ENCODE results near the gene ETNK1.
A peak's percentile ranks its signal among the peaks of the same experiment; 100 is the strongest.

ETNK1 gene

DNA sequence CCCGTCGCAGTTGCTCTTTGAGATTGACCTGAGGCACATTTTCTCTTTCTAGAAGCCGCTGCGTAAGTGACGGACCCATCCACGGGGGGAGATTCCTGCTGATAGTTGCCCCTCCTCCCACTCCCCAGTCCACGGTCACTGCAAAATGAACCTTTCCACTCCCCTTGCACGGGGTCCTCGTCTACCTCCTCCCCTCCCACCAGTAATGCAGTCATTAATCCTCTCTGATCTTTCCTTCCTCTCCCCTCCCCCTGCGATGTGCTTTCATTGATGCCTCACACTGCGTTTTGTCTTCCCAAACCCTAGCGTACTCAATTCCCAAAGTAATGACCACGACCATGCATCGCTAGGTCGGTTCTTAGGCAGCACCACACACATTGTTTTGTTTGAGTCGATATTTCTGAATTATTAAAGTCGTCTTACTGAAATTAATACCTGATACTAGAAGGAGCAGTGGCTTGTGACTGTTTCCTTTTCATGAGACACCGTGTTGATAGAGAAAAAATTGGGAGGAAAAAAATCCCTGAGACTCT lies 857 bp downstream of the ETNK1 start:
- Histone ChIP-seq H3K9me3 (ENCODE audit: severe bottlenecking) (no peaks in the 10 kb centered on the region), H3K4me3 (ENCODE audit: low read depth, low read length) (peak overlapping the region; percentile 68), H3K27me3 (ENCODE audit: insufficient read depth, low read depth, severe bottlenecking) (no peaks in the 10 kb centered on the region), H3K27ac (peak overlapping the region; percentile 97), H3K36me3 (peaks cover 5% of the 10 kb centered on the region)
- TF ChIP-seq CTCF (IDR thresholded peaks at IDR 0.05; ENCODE audit: low read depth, low read length): no peak
- peak; percentile 63 for DNase-seq

- DNase-seq: no peak
- TF ChIP-seq CTCF (IDR thresholded peaks at IDR 0.05; ENCODE audit: low read depth, low read length): no peak
- no peaks in the 10 kb centered on the region for H3K27me3 ChIP-seq (ENCODE audit: insufficient read depth, low read depth, severe bottlenecking)
- no peaks in the 10 kb centered on the region for H3K9me3 ChIP-seq (ENCODE audit: severe bottlenecking)
- H3K4me3 ChIP-seq (ENCODE audit: low read depth, low read length): peak overlapping the region; percentile 68
- peak overlapping the region; percentile 97 for H3K27ac ChIP-seq
- H3K36me3 ChIP-seq: peaks cover 9% of the 10 kb centered on the region
Measured at GRCh38 chr12:22626406-22626805, 1.4 kb downstream of the ETNK1 start.

DNA sequence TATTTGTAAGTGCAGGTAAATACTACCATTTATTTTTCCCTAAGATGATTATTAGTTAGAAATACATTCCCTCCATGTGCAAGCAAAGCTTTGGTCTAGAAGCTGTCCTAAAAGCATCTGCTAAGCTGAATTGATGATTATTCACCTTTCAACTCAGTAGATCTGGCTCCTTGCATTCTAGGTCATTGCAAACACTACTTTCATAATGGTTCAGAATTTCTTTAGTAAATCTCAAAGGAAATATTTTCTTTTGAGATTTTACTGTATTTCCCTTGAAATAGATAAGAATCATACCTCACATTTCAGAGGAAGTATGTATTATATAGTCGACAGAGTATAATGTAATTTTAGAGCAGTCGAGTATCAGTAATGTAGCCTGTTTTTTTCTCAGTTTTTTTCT lies 2.4 kb downstream of the ETNK1 start:
- H3K9me3 ChIP-seq (ENCODE audit: severe bottlenecking): no peaks in the 10 kb centered on the region
- H3K27me3 ChIP-seq (ENCODE audit: insufficient read depth, low read depth, severe bottlenecking): no peaks in the 10 kb centered on the region
- H3K36me3 ChIP-seq: peaks cover 11% of the 10 kb centered on the region
- DNase-seq: no peak
- TF ChIP-seq CTCF (IDR thresholded peaks at IDR 0.05; ENCODE audit: low read depth, low read length): no peak
- no peak overlapping the region for H3K4me3 ChIP-seq (ENCODE audit: low read depth, low read length)
- H3K27ac ChIP-seq: no peak overlapping the region

DNA sequence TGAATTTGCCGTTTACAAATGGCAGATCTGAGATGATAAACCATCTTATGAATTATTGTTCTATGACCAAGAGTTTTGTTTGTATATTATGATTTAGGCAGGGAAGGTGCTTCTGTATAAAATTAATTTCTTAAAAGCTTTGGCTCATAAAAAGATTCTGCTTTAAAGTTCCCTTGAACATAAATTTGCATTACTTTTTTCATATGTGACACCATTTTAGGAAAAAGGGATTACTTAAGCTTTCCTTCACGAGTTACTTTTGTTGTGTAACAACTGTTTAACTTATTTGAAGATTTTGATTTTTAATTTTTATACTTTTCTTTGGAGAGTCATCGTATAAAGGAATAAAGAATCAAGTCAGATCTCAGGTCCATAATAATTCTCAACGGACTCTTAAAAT lies 3.3 kb downstream of the ETNK1 start:
- no peak for TF ChIP-seq CTCF (IDR thresholded peaks at IDR 0.05; ENCODE audit: low read depth, low read length)
- Histone ChIP-seq H3K4me3 (ENCODE audit: low read depth, low read length) (no peak overlapping the region), H3K9me3 (ENCODE audit: severe bottlenecking) (no peaks in the 10 kb centered on the region), H3K27ac (no peak overlapping the region), H3K36me3 (peaks cover 19% of the 10 kb centered on the region), H3K27me3 (ENCODE audit: insufficient read depth, low read depth, severe bottlenecking) (no peaks in the 10 kb centered on the region)
- no peak for DNase-seq

DNA sequence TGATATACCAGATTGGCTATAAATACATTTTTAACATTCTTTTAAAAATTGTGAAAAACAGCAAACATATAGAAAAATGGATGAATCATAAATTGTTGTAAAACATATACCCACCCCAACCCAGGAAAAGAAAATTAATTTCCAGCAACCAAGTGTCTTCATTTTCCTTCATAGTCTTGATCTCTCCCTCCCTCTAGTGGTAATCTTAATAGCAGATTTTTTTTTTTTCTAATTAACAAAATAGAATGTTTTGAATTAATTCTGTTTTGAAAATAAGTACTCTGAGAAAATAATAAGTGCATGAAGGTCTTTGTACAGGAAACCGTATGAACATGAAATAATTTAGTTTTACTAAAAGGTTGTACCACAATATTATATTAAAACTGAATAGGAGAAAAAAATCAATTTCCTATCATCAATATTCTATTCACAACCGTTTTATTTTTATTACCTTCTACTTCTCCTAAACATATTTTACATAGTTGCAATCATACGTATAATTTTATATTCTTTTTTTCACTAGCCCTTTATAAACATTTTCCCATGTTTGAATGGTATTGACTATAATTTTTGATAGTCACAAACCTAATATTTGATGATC lies 7.0 kb downstream of the ETNK1 start:
- no peaks in the 10 kb centered on the region for H3K9me3 ChIP-seq (ENCODE audit: severe bottlenecking)
- no peak for DNase-seq
- no peak overlapping the region for H3K4me3 ChIP-seq (ENCODE audit: low read depth, low read length)
- peaks cover 33% of the 10 kb centered on the region for H3K36me3 ChIP-seq
- H3K27ac ChIP-seq: no peak overlapping the region
- H3K27me3 ChIP-seq (ENCODE audit: insufficient read depth, low read depth, severe bottlenecking): no peaks in the 10 kb centered on the region
- TF ChIP-seq CTCF (IDR thresholded peaks at IDR 0.05; ENCODE audit: low read depth, low read length): no peak

GRCh38 chr12:22634883-22635282 lies 9.9 kb downstream of the ETNK1 start:
- TF ChIP-seq CTCF (IDR thresholded peaks at IDR 0.05; ENCODE audit: low read depth, low read length): no peak
- H3K27me3 ChIP-seq (ENCODE audit: insufficient read depth, low read depth, severe bottlenecking): no peaks in the 10 kb centered on the region
- no peak overlapping the region for H3K4me3 ChIP-seq (ENCODE audit: low read depth, low read length)
- DNase-seq: no peak
- H3K27ac ChIP-seq: no peak overlapping the region
- no peaks in the 10 kb centered on the region for H3K9me3 ChIP-seq (ENCODE audit: severe bottlenecking)
- peaks cover 33% of the 10 kb centered on the region for H3K36me3 ChIP-seq
